CD4-positive, alpha-beta T cell (primary cell): ENCODE data around the gene PDZRN3. TPM values are rescaled to one million over a fixed set of nuclear protein-coding genes. Genes with fewer than 3 reads are reported as not detected.

Source experiments
- ATAC-seq: fragments of 200-7000 bp; cut with Tn5 transposase; one replicate; pipeline ENCODE4 v1.10.0; 2022; ENCODE audit warnings: mild to moderate bottlenecking; ENCODE audit not compliant: poor library complexity
- CTCF ChIA-PET: fragments of 350-600 bp; sonication (Branson Sonifier 250); formaldehyde crosslinking; loops from one replicate; lab custom pipeline; 2021; ENCODE audit warnings: antibody characterized with exemption, inconsistent platforms; lab: Charles Lee
- POLR2A ChIA-PET: fragments of 350-600 bp; sonication (Branson Sonifier 250); formaldehyde crosslinking; loops from one replicate; lab custom pipeline; 2021; ENCODE audit warnings: antibody characterized with exemption, inconsistent platforms; lab: Charles Lee
- DNase-seq, 14 experiments: peaks; one replicate each; pipeline ENCODE4 v3.0.0-alpha.2; 2013 to 2020; ENCODE audit warnings: mixed read lengths in 2 of 14
- H3K27ac ChIP-seq, 2 donors: one replicate each; pipeline versions ENCODE4 v1.5.1 to v1.7.0; 2013; ENCODE audit warnings: low read length in 2 of 2, low read depth in 1 of 2, mild to moderate bottlenecking in 1 of 2
- H3K27me3 ChIP-seq, 2 experiments: 1 replicate in 1 of 2; 2 replicates in 1 of 2; pipeline versions ENCODE4 v1.6.1 to v1.7.0; 2013; ENCODE audit warnings: low read length in 2 of 2, control low read depth in 1 of 2, mild to moderate bottlenecking in 1 of 2, moderate library complexity in 1 of 2; ENCODE audit not compliant: insufficient read depth in 2 of 2, control insufficient read depth in 1 of 2
- H3K36me3 ChIP-seq: one replicate; pipeline ENCODE4 v1.6.1; 2013; ENCODE audit warnings: low read length, control low read depth; ENCODE audit not compliant: insufficient read depth
- H3K4me1 ChIP-seq: one replicate; pipeline ENCODE4 v1.6.1; 2013; ENCODE audit warnings: low read length, control low read depth; ENCODE audit not compliant: insufficient read depth
- H3K4me3 ChIP-seq: one replicate; pipeline ENCODE4 v1.5.1; 2013; ENCODE audit warnings: mild to moderate bottlenecking, low read length, moderate library complexity
- H3K9me3 ChIP-seq, 2 experiments: 1 replicate in 1 of 2; 2 replicates in 1 of 2; pipeline versions ENCODE4 v1.6.1 to v1.7.0; 2013; ENCODE audit warnings: low read length in 2 of 2, mild to moderate bottlenecking in 2 of 2, control low read depth in 1 of 2, moderate library complexity in 1 of 2; ENCODE audit not compliant: control insufficient read depth in 1 of 2, insufficient read depth in 1 of 2
- H3K27ac Mint-ChIP-seq: one replicate; pipeline ENCODE4 v1.8.0; 2020; ENCODE audit warnings: mixed read lengths
- H3K27me3 Mint-ChIP-seq: one replicate; pipeline ENCODE4 v1.8.0; 2021; ENCODE audit warnings: mixed read lengths
- H3K36me3 Mint-ChIP-seq: one replicate; pipeline ENCODE4 v1.8.0; 2021; ENCODE audit warnings: low read depth, mixed read lengths
- H3K4me1 Mint-ChIP-seq: one replicate; pipeline ENCODE4 v1.8.0; 2021; ENCODE audit warnings: low read depth, mixed read lengths
- H3K4me3 Mint-ChIP-seq: one replicate; pipeline ENCODE4 v1.8.0; 2020; ENCODE audit warnings: mild to moderate bottlenecking, mixed read lengths
- H3K9me3 Mint-ChIP-seq: one replicate; pipeline ENCODE4 v1.8.0; 2020; ENCODE audit warnings: mixed read lengths
- CTCF ChIP-seq: fragments of 200-600 bp; IDR thresholded peaks from one replicate; pipeline ENCODE4 v1.8.0; 2022; ENCODE audit warnings: antibody characterized with exemption, mild to moderate bottlenecking
- intact Hi-C, 2 experiments: fragments of 100-400 bp; cut with DNase I in 1 of 2; cut with micrococcal nuclease in 1 of 2; formaldehyde crosslinking; loops; one replicate each; pipeline versions ENCODE4 v1.15.1 to v1.9.0; 2023 to 2025; cut with DNase I, micrococcal nuclease
- total RNA-seq, 174 experiments: library from RNA in 2 of 174; stranded (reverse) in 2 of 174; gene quantifications; one replicate each; pipeline ENCODE4 v1.2.3 and lab custom pipeline; 2021 to 2026

PDZRN3 gene
- total RNA-seq, 2 experiments from 2014 or later: not detected

- Histone ChIP-seq H3K27me3 (no peaks in the 10 kb centered on the region), H3K36me3 (no peaks in the 10 kb centered on the region), H3K27ac (no peak overlapping the region), H3K4me1 (no peaks in the 10 kb centered on the region), H3K9me3 (no peaks in the 10 kb centered on the region), H3K4me3 (no peak overlapping the region)
- no peak for ATAC-seq
- POLR2A ChIA-PET: no interaction called here
- intact Hi-C loops: no loop called here
- H3K27me3 Mint-ChIP-seq: peaks cover 21% of the 10 kb centered on the region
- no peaks in the 10 kb centered on the region for H3K9me3 Mint-ChIP-seq
- no peak for TF ChIP-seq CTCF
- H3K4me3 Mint-ChIP-seq: no peak overlapping the region
- H3K27ac Mint-ChIP-seq: no peak overlapping the region
- no peaks in the 10 kb centered on the region for H3K4me1 Mint-ChIP-seq
- CTCF ChIA-PET: no interaction called here
- DNase-seq: no peak
- H3K36me3 Mint-ChIP-seq: no peaks in the 10 kb centered on the region
Measured at GRCh38 chr3:73403444-73403843, 221.3 kb downstream of the PDZRN3 start.

GRCh38 chr3:73401616-73402279, 223.0 kb downstream of the PDZRN3 start:
- Histone ChIP-seq H3K4me1 (no peaks in the 10 kb centered on the region), H3K9me3 (no peaks in the 10 kb centered on the region), H3K27me3 (peaks cover 0 to 3% of the 10 kb centered on the region in 2 experiments), H3K4me3 (no peak overlapping the region), H3K36me3 (no peaks in the 10 kb centered on the region), H3K27ac (no peak overlapping the region)
- Mint-ChIP-seq H3K9me3 (no peaks in the 10 kb centered on the region), H3K4me1 (no peaks in the 10 kb centered on the region), H3K27ac (no peak overlapping the region), H3K4me3 (no peak overlapping the region), H3K36me3 (no peaks in the 10 kb centered on the region), H3K27me3 (peaks cover 17% of the 10 kb centered on the region)
- TF ChIP-seq CTCF: no peak
- intact Hi-C loops: no loop called here
- POLR2A ChIA-PET: no interaction called here
- ATAC-seq (no peak), DNase-seq (no peak)
- CTCF ChIA-PET: no interaction called here

GRCh38 chr3:73401059-73401458, 223.7 kb downstream of the PDZRN3 start:
- Mint-ChIP-seq H3K4me1 (no peaks in the 10 kb centered on the region), H3K27ac (no peak overlapping the region), H3K27me3 (peaks cover 21% of the 10 kb centered on the region), H3K36me3 (no peaks in the 10 kb centered on the region), H3K4me3 (no peak overlapping the region), H3K9me3 (no peaks in the 10 kb centered on the region)
- H3K27me3 ChIP-seq: peaks cover 0 to 3% of the 10 kb centered on the region in 2 experiments
- H3K4me3 ChIP-seq: no peak overlapping the region
- ATAC-seq (no peak), DNase-seq (no peak)
- no peaks in the 10 kb centered on the region for H3K9me3 ChIP-seq
- intact Hi-C loops: no loop called here
- no peak for TF ChIP-seq CTCF
- no peaks in the 10 kb centered on the region for H3K36me3 ChIP-seq
- POLR2A ChIA-PET: no interaction called here
- H3K4me1 ChIP-seq: no peaks in the 10 kb centered on the region
- CTCF ChIA-PET: no interaction called here
- H3K27ac ChIP-seq: no peak overlapping the region
